ENCODE measurements around the gene CA5A. TPM values are rescaled to one million over a fixed set of nuclear protein-coding genes. Genes with fewer than 3 reads are reported as not detected.
"Not testable (repeated sequence)": the region's sequence is repeated elsewhere in the genome, so short reads cannot be mapped to it uniquely, and the experiment has no call there.

CA5A gene
- total and polyA plus RNA-seq, 11 donors = 0.08 to 0.44 (median 0.25) TPM; not detected in 8

GRCh38 chr16:87882436-87883019 lies 53.8 kb downstream of the CA5A start:
- 91 to 93% (median 92%) methylated on average over 29 of the region's 29 CpGs for WGBS, 4 donors
- ATAC-seq = no peak
- no peaks in the 10 kb centered on the region for H3K36me3 ChIP-seq
- H3K27ac ChIP-seq = no peak overlapping the region
- intact Hi-C loops (cut with DNase I) = no loop called here
- H3K4me3 ChIP-seq = no peak overlapping the region
- no peak for DNase-seq
- H3K27me3 ChIP-seq = peaks cover 0 to 3% (median 0%) of the 10 kb centered on the region in 9 donors
- peaks cover 0 to 6% (median 0%) of the 10 kb centered on the region in 12 donors for H3K4me1 ChIP-seq
- H3K9me3 ChIP-seq = no peaks in the 10 kb centered on the region
- no peak for TF ChIP-seq CTCF (IDR thresholded peaks at IDR 0.05)
- no peak for TF ChIP-seq POLR2A (IDR thresholded peaks at IDR 0.05)

- no peak for DNase-seq
Observed at GRCh38 chr16:87881324-87882200, 54.8 kb downstream of the CA5A start.

GRCh38 chr16:87880117-87880696 lies 56.1 kb downstream of the CA5A start:
- peak in 2 of 4 donors; percentile 11 to 24 for ATAC-seq
- Histone ChIP-seq H3K9me3 (no peaks in the 10 kb centered on the region), H3K27me3 (peaks cover 0 to 10% (median under 1%) of the 10 kb centered on the region in 9 donors), H3K27ac (no peak overlapping the region), H3K36me3 (no peaks in the 10 kb centered on the region), H3K4me1 (peaks cover 0 to 4% (median 0%) of the 10 kb centered on the region in 12 donors), H3K4me3 (no peak overlapping the region)
- whole genome bisulfite sequencing, 4 donors = 66 to 84% (median 73%) methylated on average over 12 to 17 of the region's 17 CpGs
- intact Hi-C loops (cut with DNase I) = no loop called here
- TF ChIP-seq CTCF (IDR thresholded peaks at IDR 0.05) = no peak
- TF ChIP-seq POLR2A (IDR thresholded peaks at IDR 0.05) = no peak
- DNase-seq = no peak

More at GRCh38 chr16:87881324-87882200, 54.8 kb downstream of the CA5A start:
- WGBS, 4 donors = 28 to 40% (median 34%) methylated on average over 20 to 24 of the region's 24 CpGs
- Histone ChIP-seq H3K36me3 (no peaks in the 10 kb centered on the region), H3K27ac (no peak overlapping the region), H3K4me3 (no peak overlapping the region), H3K4me1 (peaks cover 0 to 6% (median 0%) of the 10 kb centered on the region in 12 donors), H3K9me3 (no peaks in the 10 kb centered on the region), H3K27me3 (peaks cover 0 to 3% (median 0%) of the 10 kb centered on the region in 9 donors)
- TF ChIP-seq POLR2A (IDR thresholded peaks at IDR 0.05) = no peak
- TF ChIP-seq CTCF (IDR thresholded peaks at IDR 0.05) = no peak
- ATAC-seq = no peak
- intact Hi-C loops (cut with DNase I) = no loop called here

GRCh38 chr16:87879411-87880013 lies 56.8 kb downstream of the CA5A start:
- H3K27ac ChIP-seq; H3K4me1 ChIP-seq; H3K4me3 ChIP-seq; intact Hi-C loops (cut with DNase I); ATAC-seq; H3K9me3 ChIP-seq; DNase-seq; H3K36me3 ChIP-seq: not testable (repeated sequence)
- WGBS, 4 donors = 86 to 95% (median 94%) methylated on average over 5 of the region's 5 CpGs
- peaks cover 0 to 15% (median 4%) of the 10 kb centered on the region in 9 donors for H3K27me3 ChIP-seq

Measured in heart left ventricle (tissue), 16 donors.